Caco-2 (cell line): ENCODE measurements around the gene CCDC73. TPM values are rescaled to one million over a fixed set of nuclear protein-coding genes. Genes with fewer than 3 reads are reported as not detected.

Source experiments
- BruUV-seq: library from RNA; stranded (reverse); fragments of 400-500 nt; replicated peaks from 2 replicates; lab custom pipeline; 2021; lab: Mats Ljungman, UMichigan
- CTCF ChIA-PET: fragments of 300-600 bp; sonication (Branson Sonifier 250); formaldehyde crosslinking; loops from one replicate; lab custom pipeline; 2022; ENCODE audit warnings: antibody characterized with exemption; lab: Charles Lee
- POLR2A ChIA-PET: fragments of 300-600 bp; sonication (Branson Sonifier 250); formaldehyde crosslinking; loops from one replicate; lab custom pipeline; 2022; ENCODE audit warnings: antibody characterized with exemption; lab: Charles Lee
- DNase-seq, 2 experiments: peaks; one replicate each; pipeline versions ENCODE4 v3.0.0 to v3.0.0-alpha.2; 2020 to 2022
- H3K27me3 ChIP-seq: replicated peaks from 2 replicates; pipeline ENCODE4 v1.6.0; 2011; ENCODE audit warnings: low read length; ENCODE audit not compliant: control insufficient read depth, insufficient read depth
- H3K36me3 ChIP-seq: 2 replicates; pipeline ENCODE4 v1.5.1; 2011; ENCODE audit warnings: low read length; ENCODE audit not compliant: control insufficient read depth, insufficient read depth
- H3K4me1 ChIP-seq: fragments of 250-450 bp; sonication (Bioruptor Pico); 2 replicates; pipeline ENCODE4 v1.5.1; 2020; ENCODE audit warnings: mild to moderate bottlenecking
- H3K4me3 ChIP-seq: 2 replicates; pipeline ENCODE4 v1.5.1; 2011; ENCODE audit warnings: low read depth, mild to moderate bottlenecking, control low read depth, low read length
- H3K9me3 ChIP-seq: fragments of 250-450 bp; sonication (Bioruptor Pico); 2 replicates; pipeline ENCODE4 v1.5.1; 2020; ENCODE audit warnings: mild to moderate bottlenecking, moderate library complexity
- H3K27ac Mint-ChIP-seq: one replicate; pipeline ENCODE4 v1.8.0; 2022; ENCODE audit warnings: mixed read lengths; ENCODE audit not compliant: unreplicated experiment
- H3K27me3 Mint-ChIP-seq: one replicate; pipeline ENCODE4 v1.8.0; 2022; ENCODE audit warnings: mixed read lengths; ENCODE audit not compliant: insufficient read depth, unreplicated experiment
- H3K36me3 Mint-ChIP-seq: one replicate; pipeline ENCODE4 v1.8.0; 2022; ENCODE audit warnings: mild to moderate bottlenecking, mixed read lengths; ENCODE audit not compliant: insufficient read depth, unreplicated experiment
- H3K4me1 Mint-ChIP-seq: one replicate; pipeline ENCODE4 v1.8.0; 2022; ENCODE audit warnings: low read depth, mixed read lengths; ENCODE audit not compliant: unreplicated experiment
- H3K4me3 Mint-ChIP-seq: one replicate; pipeline ENCODE4 v1.8.0; 2022; ENCODE audit warnings: mild to moderate bottlenecking, moderate library complexity, mixed read lengths; ENCODE audit not compliant: unreplicated experiment
- H3K9me3 Mint-ChIP-seq: one replicate; pipeline ENCODE4 v1.8.0; 2022; ENCODE audit warnings: mixed read lengths; ENCODE audit not compliant: unreplicated experiment
- CTCF ChIP-seq, 2 experiments: fragments of 200-600 bp in 1 of 2; IDR thresholded peaks; 1 replicate in 1 of 2; 2 replicates in 1 of 2; pipeline versions ENCODE4 v1.5.1 to v1.8.0; 2011 to 2022; ENCODE audit warnings: antibody characterized with exemption in 1 of 2, control low read depth in 1 of 2, inconsistent platforms in 1 of 2, low read depth in 1 of 2, low read length in 1 of 2, mild to moderate bottlenecking in 1 of 2, moderate library complexity in 1 of 2; ENCODE audit not compliant: insufficient read depth in 1 of 2, severe bottlenecking in 1 of 2, unreplicated experiment in 1 of 2
- intact Hi-C: fragments of 100-400 bp; cut with micrococcal nuclease; formaldehyde crosslinking; loops from one replicate; pipeline ENCODE4 v1.10.0; 2022; ENCODE audit not compliant: unreplicated experiment
- total RNA-seq: library from RNA; stranded (reverse); gene quantifications from 2 replicates; pipeline ENCODE4 v1.2.3, GENCODE V29; 2022

Gene CCDC73
- total RNA-seq, 1 experiment from 2014 or later = not detected

DNA sequence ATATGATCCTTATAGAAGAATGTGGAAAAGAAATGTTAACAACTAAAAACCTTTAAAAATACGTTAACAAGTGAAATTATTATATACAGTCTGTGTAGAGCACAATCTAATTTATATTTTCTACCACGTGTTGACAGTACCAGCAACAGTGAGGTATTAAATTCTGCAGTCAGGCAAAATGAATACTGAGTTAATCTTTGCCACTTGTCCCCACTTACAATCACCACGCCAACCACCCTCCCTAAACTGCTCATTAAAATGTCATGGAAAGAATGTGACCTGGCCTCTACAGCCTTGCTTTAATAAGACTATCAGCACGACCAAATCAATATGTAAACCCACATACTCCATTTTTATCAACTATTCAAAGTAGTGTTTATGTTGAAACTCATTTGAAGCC lies 239.4 kb downstream of the CCDC73 start:
- DNase-seq = no peak
- Histone ChIP-seq H3K27me3 (no peaks in the 10 kb centered on the region), H3K4me1 (no peaks in the 10 kb centered on the region), H3K36me3 (no peaks in the 10 kb centered on the region), H3K4me3 (no peak overlapping the region), H3K9me3 (no peaks in the 10 kb centered on the region)
- Mint-ChIP-seq H3K27ac (no peak overlapping the region), H3K36me3 (no peaks in the 10 kb centered on the region), H3K4me1 (no peaks in the 10 kb centered on the region), H3K27me3 (no peaks in the 10 kb centered on the region), H3K4me3 (no peak overlapping the region), H3K9me3 (no peaks in the 10 kb centered on the region)
- no peak for TF ChIP-seq CTCF (IDR thresholded peaks at IDR 0.05; ENCODE audit: insufficient read depth in 1 of 2, low read depth in 1 of 2, low read length in 1 of 2, severe bottlenecking in 1 of 2, unreplicated experiment in 1 of 2)
- intact Hi-C loops = no loop called here
- POLR2A ChIA-PET = no interaction called here
- BruUV-seq = no TSS peak
- CTCF ChIA-PET = no interaction called here

Other genes with a start within 250 kb of the CCDC73 start
- 372 and 388 TPM in 2 replicates for gene EIF3M, start 210.8 kb downstream of the CCDC73 start, total RNA-seq
- gene PRRG4, start 35.3 kb upstream of the CCDC73 start, total RNA-seq = 6.8 and 6.9 TPM in 2 replicates
- gene QSER1, start 98.1 kb upstream of the CCDC73 start, total RNA-seq = 43.6 and 45.0 TPM in 2 replicates
- gene DEPDC7, start 221.2 kb upstream of the CCDC73 start, total RNA-seq = 17.0 and 17.2 TPM in 2 replicates
- gene TCP11L1, start 244.9 kb upstream of the CCDC73 start, total RNA-seq = 22.8 and 25.0 TPM in 2 replicates